Raji (cell line): ENCODE data around the gene SEC11A.

ENCODE experiments used
- POLR2A ChIP-seq: IDR thresholded peaks from 2 replicates; pipeline ENCODE4 v1.6.1; 2011; ENCODE audit warnings: low read depth, low read length, control low read depth; ENCODE audit not compliant: insufficient read depth

The SEC11A gene

GRCh38 chr15:84703808-84704207, 12.1 kb downstream of the SEC11A start:
- no peak for TF ChIP-seq POLR2A

- no peak for TF ChIP-seq POLR2A
Observed at GRCh38 chr15:84702961-84703482, 12.9 kb downstream of the SEC11A start.

GRCh38 chr15:84699538-84700191, 16.3 kb downstream of the SEC11A start:
- no peak for TF ChIP-seq POLR2A

- TF ChIP-seq POLR2A = no peak
Observed at GRCh38 chr15:84697236-84697990, 18.5 kb downstream of the SEC11A start.

- TF ChIP-seq POLR2A = no peak
Observed at GRCh38 chr15:84696757-84697156, 19.2 kb downstream of the SEC11A start.

GRCh38 chr15:84690342-84690741, 25.6 kb downstream of the SEC11A start:
- TF ChIP-seq POLR2A = no peak

GRCh38 chr15:84689858-84690257, 26.1 kb downstream of the SEC11A start:
- TF ChIP-seq POLR2A = no peak

- TF ChIP-seq POLR2A = no peak
Observed at GRCh38 chr15:84685304-84685703, 30.6 kb downstream of the SEC11A start.

GRCh38 chr15:84684092-84684491, 31.8 kb downstream of the SEC11A start:
- no peak for TF ChIP-seq POLR2A

GRCh38 chr15:84681831-84682230, 34.1 kb downstream of the SEC11A start:
- no peak for TF ChIP-seq POLR2A

GRCh38 chr15:84671211-84671610, 44.7 kb downstream of the SEC11A start:
- TF ChIP-seq POLR2A = no peak

- no peak for TF ChIP-seq POLR2A
Observed at GRCh38 chr15:84669726-84670125, 46.2 kb downstream of the SEC11A start.

- TF ChIP-seq POLR2A = no peak
Observed at GRCh38 chr15:84668221-84668982, 47.5 kb downstream of the SEC11A start.

- no peak for TF ChIP-seq POLR2A
Observed at GRCh38 chr15:84666373-84666772, 49.6 kb downstream of the SEC11A start.

GRCh38 chr15:84661001-84661400, 54.9 kb downstream of the SEC11A start:
- no peak for TF ChIP-seq POLR2A
